ENCODE measurements around the gene ZNF675. TPM values are rescaled to one million over a fixed set of nuclear protein-coding genes. Genes with fewer than 3 reads are reported as not detected.

Gene ZNF675
- total and polyA plus RNA-seq, 11 donors: 1.4 to 6.4 (median 3.0) TPM

Other genes starting within 250 kb of the ZNF675 start
- 1 to 10 TPM in 2 of 9 donors, under 1 TPM in 7; 0.28 to 1.6 (median 0.65) TPM for gene ZNF681, start 71.7 kb upstream of the ZNF675 start, total RNA-seq
- under 1 TPM; 0.19 to 0.65 TPM for gene ZNF681, start 71.7 kb upstream of the ZNF675 start, polyA plus RNA-seq
- 1 to 10 TPM in 2 of 9 donors, under 1 TPM in 5, not detected in 2; 0.44 to 1.5 (median 0.63) TPM for gene ZNF726, start 227.7 kb upstream of the ZNF675 start, total RNA-seq
- gene ZNF726, start 227.7 kb upstream of the ZNF675 start, polyA plus RNA-seq: under 1 TPM; 0.11 to 0.24 TPM

Data from heart left ventricle (tissue), 11 donors.